Astrocyte (in vitro differentiated cells and primary cell): ENCODE results near the gene ZRANB1. TPM values are rescaled to one million over a fixed set of nuclear protein-coding genes. Genes with fewer than 3 reads are reported as not detected.

Source experiments
- DNase-seq: peaks from one replicate; pipeline ENCODE4 v3.0.0-alpha.2; 2010; ENCODE audit warnings: low read depth
- FAIRE-seq: peaks from 2 replicates; lab custom pipeline; 2011; peaks lifted over from hg19 to GRCh38; lab: Jason Lieb, UNC
- H2AFZ ChIP-seq: 2 replicates; pipeline ENCODE4 v1.6.0; 2012; ENCODE audit warnings: low read depth, low read length, inconsistent platforms
- H3K27ac ChIP-seq: 2 replicates; pipeline ENCODE4 v1.5.1; 2011; ENCODE audit warnings: low read depth, low read length, inconsistent platforms
- H3K27me3 ChIP-seq: 2 replicates; pipeline ENCODE4 v1.6.0; 2011; ENCODE audit warnings: low read length, inconsistent platforms; ENCODE audit not compliant: insufficient read depth
- H3K36me3 ChIP-seq: 2 replicates; pipeline ENCODE4 v1.5.1; 2011; ENCODE audit warnings: low read length, inconsistent platforms; ENCODE audit not compliant: insufficient read depth
- H3K4me1 ChIP-seq: 2 replicates; pipeline ENCODE4 v1.5.1; 2011; ENCODE audit warnings: low read length, inconsistent platforms; ENCODE audit not compliant: insufficient read depth
- H3K4me2 ChIP-seq: 2 replicates; pipeline ENCODE4 v1.6.0; 2012; ENCODE audit warnings: low read length, inconsistent platforms
- H3K4me3 ChIP-seq: 2 replicates; pipeline ENCODE4 v1.5.1; 2011; ENCODE audit warnings: low read depth, mild to moderate bottlenecking, low read length, inconsistent platforms; ENCODE audit not compliant: insufficient read depth
- H3K79me2 ChIP-seq: 2 replicates; pipeline ENCODE4 v1.6.0; 2012; ENCODE audit warnings: mild to moderate bottlenecking, low read length, inconsistent platforms; ENCODE audit not compliant: insufficient read depth
- H3K9ac ChIP-seq: 2 replicates; pipeline ENCODE4 v1.6.0; 2012; ENCODE audit warnings: mild to moderate bottlenecking, low read length, inconsistent platforms
- H3K9me3 ChIP-seq: 2 replicates; pipeline ENCODE4 v1.5.1; 2012; ENCODE audit warnings: low read depth, mild to moderate bottlenecking, low read length, inconsistent platforms; ENCODE audit not compliant: insufficient read depth
- H4K20me1 ChIP-seq: 2 replicates; pipeline ENCODE4 v1.6.0; 2012; ENCODE audit warnings: low read length, inconsistent platforms; ENCODE audit not compliant: insufficient read depth
- H3K27ac Mint-ChIP-seq: one replicate; pipeline ENCODE4 v1.8.0; 2021; ENCODE audit warnings: mild to moderate bottlenecking, mixed read lengths; ENCODE audit not compliant: unreplicated experiment
- H3K27me3 Mint-ChIP-seq: one replicate; pipeline ENCODE4 v1.8.0; 2021; ENCODE audit warnings: low read depth, mixed read lengths; ENCODE audit not compliant: unreplicated experiment
- H3K36me3 Mint-ChIP-seq: one replicate; pipeline ENCODE4 v1.8.0; 2021; ENCODE audit warnings: low read depth, mixed read lengths; ENCODE audit not compliant: unreplicated experiment
- H3K4me1 Mint-ChIP-seq: one replicate; pipeline ENCODE4 v1.8.0; 2021; ENCODE audit warnings: low read depth, mixed read lengths; ENCODE audit not compliant: unreplicated experiment
- H3K4me3 Mint-ChIP-seq: one replicate; pipeline ENCODE4 v1.8.0; 2021; ENCODE audit warnings: mild to moderate bottlenecking, moderate library complexity, mixed read lengths; ENCODE audit not compliant: unreplicated experiment
- H3K9me3 Mint-ChIP-seq: one replicate; pipeline ENCODE4 v1.8.0; 2021; ENCODE audit warnings: mild to moderate bottlenecking, mixed read lengths; ENCODE audit not compliant: unreplicated experiment
- EZH2 ChIP-seq: IDR thresholded peaks from 2 replicates; pipeline ENCODE4 v1.6.1; 2012; ENCODE audit warnings: mild to moderate bottlenecking, low read length, inconsistent platforms; ENCODE audit not compliant: insufficient read depth
- total RNA-seq: library from RNA; stranded (reverse); gene quantifications from 2 replicates; pipeline ENCODE4 v1.2.1, GENCODE V29; 2021
- TF ChIP-seq, protein P1 (sequence below): IDR thresholded peaks from 2 replicates; pipeline ENCODE4 v1.5.1; 2011; ENCODE audit warnings: low read depth, mild to moderate bottlenecking, inconsistent platforms, low read length, moderate library complexity; ENCODE audit not compliant: insufficient read depth

ZRANB1 gene
- total RNA-seq, 1 donor from 2014 or later: 24.9 TPM

DNA sequence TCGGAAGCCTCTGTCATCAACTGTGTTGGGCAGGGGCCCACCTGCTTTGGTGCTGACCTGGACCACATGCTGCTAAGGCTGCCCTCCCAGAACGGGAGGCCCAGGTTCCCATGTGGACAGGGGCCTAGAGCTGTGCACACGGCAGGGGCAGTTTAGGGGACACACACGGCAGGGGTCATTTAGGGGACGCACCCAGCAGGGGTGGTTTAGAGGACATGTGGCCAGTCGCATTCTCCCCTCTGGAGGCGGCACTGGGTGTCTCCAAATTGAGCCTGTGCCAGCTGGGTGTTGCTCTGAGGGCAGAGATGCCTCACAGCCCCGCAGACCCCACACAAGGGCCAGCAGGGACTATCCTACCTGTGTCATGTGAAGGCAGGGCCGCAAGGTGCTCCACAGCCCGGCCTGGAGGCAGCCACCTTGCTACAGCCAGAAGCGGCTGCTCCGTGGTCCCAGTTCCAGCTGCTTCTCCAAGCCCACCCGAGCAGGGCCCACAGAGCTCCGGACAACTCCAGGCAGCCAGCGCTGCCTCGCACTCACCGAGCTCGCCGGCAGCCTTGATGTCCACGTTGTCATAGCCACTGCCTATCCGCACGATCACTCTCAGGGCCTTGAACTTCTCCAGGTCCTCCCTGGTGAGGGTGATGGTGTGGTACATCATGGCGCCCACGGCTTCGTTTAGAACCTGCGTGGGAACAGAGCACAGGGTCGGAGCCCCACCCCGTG is 60.7 kb downstream of the ZRANB1 start:
- FAIRE-seq (no peak), DNase-seq (no peak)
- Mint-ChIP-seq H3K27me3 (no peaks in the 10 kb centered on the region), H3K4me3 (no peak overlapping the region), H3K4me1 (peaks cover 14% of the 10 kb centered on the region), H3K9me3 (no peaks in the 10 kb centered on the region), H3K36me3 (peaks cover 12% of the 10 kb centered on the region), H3K27ac (no peak overlapping the region)
- Histone ChIP-seq H3K9ac (no peak overlapping the region), H3K4me2 (no peak overlapping the region), H3K36me3 (no peaks in the 10 kb centered on the region), H4K20me1 (peaks cover 97% of the 10 kb centered on the region), H3K27me3 (no peaks in the 10 kb centered on the region), H3K9me3 (no peaks in the 10 kb centered on the region), H3K27ac (no peak overlapping the region), H3K4me1 (peaks cover 24% of the 10 kb centered on the region), H3K4me3 (no peak overlapping the region), H2AFZ (no peak overlapping the region), H3K79me2 (peaks cover 60% of the 10 kb centered on the region)
- TF ChIP-seq, protein P1, sequence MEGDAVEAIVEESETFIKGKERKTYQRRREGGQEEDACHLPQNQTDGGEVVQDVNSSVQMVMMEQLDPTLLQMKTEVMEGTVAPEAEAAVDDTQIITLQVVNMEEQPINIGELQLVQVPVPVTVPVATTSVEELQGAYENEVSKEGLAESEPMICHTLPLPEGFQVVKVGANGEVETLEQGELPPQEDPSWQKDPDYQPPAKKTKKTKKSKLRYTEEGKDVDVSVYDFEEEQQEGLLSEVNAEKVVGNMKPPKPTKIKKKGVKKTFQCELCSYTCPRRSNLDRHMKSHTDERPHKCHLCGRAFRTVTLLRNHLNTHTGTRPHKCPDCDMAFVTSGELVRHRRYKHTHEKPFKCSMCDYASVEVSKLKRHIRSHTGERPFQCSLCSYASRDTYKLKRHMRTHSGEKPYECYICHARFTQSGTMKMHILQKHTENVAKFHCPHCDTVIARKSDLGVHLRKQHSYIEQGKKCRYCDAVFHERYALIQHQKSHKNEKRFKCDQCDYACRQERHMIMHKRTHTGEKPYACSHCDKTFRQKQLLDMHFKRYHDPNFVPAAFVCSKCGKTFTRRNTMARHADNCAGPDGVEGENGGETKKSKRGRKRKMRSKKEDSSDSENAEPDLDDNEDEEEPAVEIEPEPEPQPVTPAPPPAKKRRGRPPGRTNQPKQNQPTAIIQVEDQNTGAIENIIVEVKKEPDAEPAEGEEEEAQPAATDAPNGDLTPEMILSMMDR: no peak
- TF ChIP-seq EZH2: no peak

DNA sequence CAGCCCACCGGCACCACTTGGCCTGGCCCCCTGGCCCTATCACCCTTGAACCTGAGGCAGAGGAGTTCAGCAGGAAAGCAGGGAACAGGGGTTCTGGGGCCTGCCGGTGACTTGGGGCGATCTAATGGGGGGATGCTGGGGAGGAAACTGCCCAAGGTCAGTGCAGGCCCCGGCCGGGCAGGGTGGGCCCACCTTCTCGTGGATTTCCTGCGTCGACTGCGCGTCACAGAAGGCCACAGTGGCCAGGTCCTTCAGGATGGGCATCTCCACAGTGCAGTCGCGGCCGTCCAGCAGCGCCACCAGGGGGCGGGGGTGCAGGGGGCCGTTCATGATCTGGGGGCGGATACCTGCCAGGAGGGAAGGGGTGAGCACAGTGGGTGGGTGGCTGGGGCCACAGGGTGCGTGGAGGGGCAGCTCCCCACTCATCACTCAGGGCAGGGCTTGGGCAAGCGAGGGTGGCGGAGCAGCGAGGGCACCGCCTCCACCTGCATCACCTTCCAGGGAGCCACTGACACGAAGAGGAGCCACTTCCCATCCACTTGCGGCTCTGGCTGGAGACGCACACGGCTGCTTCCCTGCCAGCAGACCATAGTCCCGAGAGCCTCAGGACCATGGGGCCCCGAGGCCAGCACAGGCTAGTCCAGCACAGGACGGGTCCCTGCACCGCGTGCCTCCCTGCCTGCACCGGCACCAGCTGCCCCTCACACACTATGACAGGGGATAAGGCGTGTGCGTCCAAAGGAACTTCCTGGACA is 61.4 kb downstream of the ZRANB1 start:
- peaks cover 93% of the 10 kb centered on the region for H4K20me1 ChIP-seq
- H2AFZ ChIP-seq: no peak overlapping the region
- no peak overlapping the region for H3K27ac ChIP-seq
- Mint-ChIP-seq H3K9me3 (no peaks in the 10 kb centered on the region), H3K36me3 (peaks cover 12% of the 10 kb centered on the region), H3K27ac (no peak overlapping the region), H3K4me3 (no peak overlapping the region), H3K27me3 (no peaks in the 10 kb centered on the region), H3K4me1 (peaks cover 19% of the 10 kb centered on the region)
- no peaks in the 10 kb centered on the region for H3K36me3 ChIP-seq
- H3K79me2 ChIP-seq: peaks cover 56% of the 10 kb centered on the region
- H3K4me3 ChIP-seq: no peak overlapping the region
- H3K9me3 ChIP-seq: no peaks in the 10 kb centered on the region
- no peaks in the 10 kb centered on the region for H3K27me3 ChIP-seq
- no peak overlapping the region for H3K4me2 ChIP-seq
- no peak for FAIRE-seq
- H3K4me1 ChIP-seq: peaks cover 24% of the 10 kb centered on the region
- H3K9ac ChIP-seq: no peak overlapping the region
- TF ChIP-seq EZH2: no peak
- TF ChIP-seq, protein P1: no peak
- DNase-seq: no peak
